CD4-positive, CD25-positive, alpha-beta regulatory T cell (primary cell): Measurements from ENCODE around the gene HACD2. TPM values are rescaled to one million over a fixed set of nuclear protein-coding genes. Genes with fewer than 3 reads are reported as not detected.

Experiments used
- ATAC-seq, 2 donors: fragments of 150-1000 bp; cut with Tn5 transposase; one replicate each; pipeline ENCODE4 v1.10.0; 2021; ENCODE audit warnings: low read depth in 2 of 2, moderate number of reproducible peaks in 2 of 2, moderate library complexity in 1 of 2
- DNase-seq, 3 donors: peaks; one replicate each; pipeline versions ENCODE4 v3.0.0 to v3.0.0-alpha.2; 2012 to 2022; ENCODE audit warnings: mixed read lengths in 1 of 3
- H3K27ac ChIP-seq: one replicate; pipeline ENCODE4 v1.7.0; 2013; ENCODE audit warnings: mild to moderate bottlenecking, low read length; ENCODE audit not compliant: insufficient read depth, poor library complexity, severe bottlenecking
- H3K27me3 ChIP-seq: one replicate; pipeline ENCODE4 v1.7.0; 2013; ENCODE audit warnings: low read length; ENCODE audit not compliant: control insufficient read depth, insufficient read depth
- H3K36me3 ChIP-seq: one replicate; pipeline ENCODE4 v1.7.0; 2013; ENCODE audit warnings: mild to moderate bottlenecking, low read length, moderate library complexity; ENCODE audit not compliant: control insufficient read depth, insufficient read depth
- H3K4me1 ChIP-seq: 2 replicates; pipeline ENCODE4 v1.7.0; 2013; ENCODE audit warnings: mild to moderate bottlenecking, low read length; ENCODE audit not compliant: insufficient read depth, control insufficient read depth, poor library complexity, severe bottlenecking
- H3K4me3 ChIP-seq: one replicate; pipeline ENCODE4 v1.7.0; 2013; ENCODE audit warnings: low read depth, mild to moderate bottlenecking, low read length, moderate library complexity
- H3K9me3 ChIP-seq, 2 experiments: 1 replicate in 1 of 2; 2 replicates in 1 of 2; pipeline ENCODE4 v1.7.0; 2013; ENCODE audit warnings: low read length in 2 of 2, mild to moderate bottlenecking in 1 of 2, moderate library complexity in 1 of 2; ENCODE audit not compliant: control insufficient read depth in 2 of 2
- H3K27ac Mint-ChIP-seq, 3 donors: one replicate each; pipeline ENCODE4 v1.8.0; 2020 to 2022; ENCODE audit warnings: mild to moderate bottlenecking in 3 of 3, mixed read lengths in 3 of 3, moderate library complexity in 2 of 3
- H3K27me3 Mint-ChIP-seq: one replicate; pipeline ENCODE4 v1.8.0; 2022; ENCODE audit warnings: mild to moderate bottlenecking, mixed read lengths
- H3K36me3 Mint-ChIP-seq: one replicate; pipeline ENCODE4 v1.8.0; 2020; ENCODE audit warnings: mixed read lengths
- H3K4me1 Mint-ChIP-seq, 4 donors: one replicate each; pipeline ENCODE4 v1.8.0; 2020 to 2022; ENCODE audit warnings: mixed read lengths in 4 of 4, mild to moderate bottlenecking in 1 of 4
- H3K4me3 Mint-ChIP-seq, 4 donors: one replicate each; pipeline ENCODE4 v1.8.0; 2020 to 2022; ENCODE audit warnings: mild to moderate bottlenecking in 4 of 4, mixed read lengths in 4 of 4, moderate library complexity in 3 of 4
- H3K9me3 Mint-ChIP-seq, 7 donors: one replicate each; pipeline ENCODE4 v1.8.0; 2020 to 2022; ENCODE audit warnings: mixed read lengths in 7 of 7, mild to moderate bottlenecking in 3 of 7, moderate library complexity in 2 of 7
- polyA plus RNA-seq, 4 donors: library from polyadenylated mRNA; unstranded; fragments of 300-500 nt; fragmentation: Illumina TruSeq; gene quantifications; one replicate each; pipeline ENCODE4 v1.2.3, GENCODE V29; 2021
- total RNA-seq: library from RNA; stranded (reverse); gene quantifications from one replicate; pipeline ENCODE4 v1.2.3, GENCODE V29; 2022

The HACD2 gene
- total and polyA plus RNA-seq, 5 donors from 2014 or later = 19.8 to 28.7 (median 26.7) TPM

DNA sequence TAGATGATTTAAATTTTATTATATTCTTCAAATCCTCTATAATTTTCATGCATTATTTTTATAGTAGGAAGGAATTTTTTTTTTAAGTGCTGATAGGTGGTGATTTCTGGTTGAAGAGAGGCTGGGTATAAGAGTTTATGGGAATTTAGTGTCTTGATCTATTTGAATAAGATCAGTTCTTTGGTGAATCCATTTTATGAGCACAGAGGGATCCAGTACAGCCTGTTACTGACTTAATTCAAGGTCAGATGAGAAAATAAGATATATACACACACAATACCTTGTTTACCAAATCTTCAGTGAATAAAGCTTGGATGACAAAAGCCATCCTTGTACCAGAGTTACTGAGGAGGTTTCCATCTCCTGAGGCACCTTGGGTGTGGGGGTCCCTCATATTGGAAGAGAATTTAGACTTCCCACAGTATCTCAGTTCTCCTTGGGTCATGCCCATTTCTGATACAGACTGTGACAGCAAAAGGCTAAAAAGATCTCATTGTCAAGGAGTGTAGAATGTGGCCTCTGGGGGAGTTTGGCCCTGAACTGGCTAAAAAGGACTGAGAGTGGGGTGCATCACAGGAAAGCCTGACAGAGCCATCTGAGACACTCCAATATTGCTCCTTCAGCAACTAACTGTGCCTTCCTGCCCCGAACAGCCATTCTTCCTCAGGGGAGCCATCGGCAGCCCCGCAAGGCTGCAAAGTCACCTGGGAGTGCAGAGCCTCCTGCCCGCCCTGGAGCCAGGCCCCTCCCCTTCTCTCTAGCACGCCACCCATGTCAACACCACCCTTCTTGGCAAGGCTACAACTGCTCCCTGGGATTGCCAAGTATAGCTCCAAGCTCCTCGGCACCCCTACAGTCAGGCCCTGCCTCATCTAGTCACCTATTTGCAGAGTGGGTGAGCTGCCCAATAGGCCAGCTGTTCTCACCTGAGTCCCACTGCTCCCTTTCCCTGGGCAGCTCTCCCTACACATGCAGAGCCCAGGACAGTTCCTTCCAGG, 43.1 kb upstream of the HACD2 start:
- no peak overlapping the region for H3K4me3 ChIP-seq
- Mint-ChIP-seq H3K27me3 (no peaks in the 10 kb centered on the region), H3K4me1 (no peaks in the 10 kb centered on the region), H3K36me3 (peaks cover 18% of the 10 kb centered on the region), H3K9me3 (no peaks in the 10 kb centered on the region), H3K4me3 (no peak overlapping the region), H3K27ac (no peak overlapping the region)
- H3K36me3 ChIP-seq = no peaks in the 10 kb centered on the region
- no peak overlapping the region for H3K27ac ChIP-seq
- H3K9me3 ChIP-seq = no peaks in the 10 kb centered on the region
- DNase-seq (no peak), ATAC-seq (no peak)
- no peaks in the 10 kb centered on the region for H3K4me1 ChIP-seq
- no peaks in the 10 kb centered on the region for H3K27me3 ChIP-seq

- Histone ChIP-seq H3K4me3 (no peak overlapping the region), H3K27ac (no peak overlapping the region), H3K4me1 (no peaks in the 10 kb centered on the region), H3K27me3 (no peaks in the 10 kb centered on the region), H3K36me3 (no peaks in the 10 kb centered on the region), H3K9me3 (no peaks in the 10 kb centered on the region)
- DNase-seq = no peak
- no peaks in the 10 kb centered on the region for H3K9me3 Mint-ChIP-seq
- H3K36me3 Mint-ChIP-seq = peaks cover 13% of the 10 kb centered on the region
- H3K27me3 Mint-ChIP-seq = no peaks in the 10 kb centered on the region
- H3K27ac Mint-ChIP-seq = no peak overlapping the region
- no peak for ATAC-seq
- no peaks in the 10 kb centered on the region for H3K4me1 Mint-ChIP-seq
- no peak overlapping the region for H3K4me3 Mint-ChIP-seq
Observed at GRCh38 chr3:123626881-123627280, 42.0 kb upstream of the HACD2 start.

DNA sequence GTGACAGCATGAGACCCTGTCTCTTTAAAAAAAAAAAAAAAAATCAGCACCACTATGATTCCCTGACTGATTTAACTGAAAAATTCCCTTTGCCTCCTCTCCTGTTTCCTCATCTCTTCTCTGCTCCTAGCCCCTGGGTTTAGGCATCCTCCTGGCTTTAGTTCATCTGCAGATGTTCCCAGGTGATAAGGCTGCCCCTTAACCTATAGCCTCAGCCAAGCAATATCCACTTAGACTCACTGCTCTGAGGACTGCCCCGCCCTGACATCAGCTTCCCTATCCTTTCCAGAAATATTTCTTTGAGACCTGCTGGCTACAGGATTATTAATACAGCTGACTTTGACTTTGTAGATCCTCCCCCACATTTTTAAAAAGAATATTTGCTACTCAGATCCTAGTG, 39.4 kb upstream of the HACD2 start:
- Mint-ChIP-seq H3K9me3 (no peaks in the 10 kb centered on the region), H3K4me3 (no peak overlapping the region), H3K27ac (peak overlapping the region in 1 of 3 donors; percentile 65), H3K4me1 (no peaks in the 10 kb centered on the region), H3K27me3 (no peaks in the 10 kb centered on the region), H3K36me3 (no peaks in the 10 kb centered on the region)
- H3K4me1 ChIP-seq = no peaks in the 10 kb centered on the region
- no peak for ATAC-seq
- no peaks in the 10 kb centered on the region for H3K9me3 ChIP-seq
- DNase-seq = no peak
- H3K36me3 ChIP-seq = no peaks in the 10 kb centered on the region
- no peaks in the 10 kb centered on the region for H3K27me3 ChIP-seq
- H3K27ac ChIP-seq = no peak overlapping the region
- no peak overlapping the region for H3K4me3 ChIP-seq

- no peak for ATAC-seq
- no peak overlapping the region for H3K4me3 Mint-ChIP-seq
- Histone ChIP-seq H3K27me3 (no peaks in the 10 kb centered on the region), H3K27ac (no peak overlapping the region), H3K36me3 (no peaks in the 10 kb centered on the region), H3K4me3 (no peak overlapping the region), H3K9me3 (no peaks in the 10 kb centered on the region), H3K4me1 (no peaks in the 10 kb centered on the region)
- DNase-seq = no peak
- no peaks in the 10 kb centered on the region for H3K36me3 Mint-ChIP-seq
- H3K9me3 Mint-ChIP-seq = no peaks in the 10 kb centered on the region
- H3K27me3 Mint-ChIP-seq = no peaks in the 10 kb centered on the region
- no peaks in the 10 kb centered on the region for H3K4me1 Mint-ChIP-seq
- H3K27ac Mint-ChIP-seq = no peak overlapping the region
Observed at GRCh38 chr3:123623346-123623880, 38.6 kb upstream of the HACD2 start.

- no peak overlapping the region for H3K27ac ChIP-seq
- no peaks in the 10 kb centered on the region for H3K9me3 Mint-ChIP-seq
- ATAC-seq (no peak), DNase-seq (no peak)
- H3K4me1 ChIP-seq = no peaks in the 10 kb centered on the region
- no peak overlapping the region for H3K27ac Mint-ChIP-seq
- no peaks in the 10 kb centered on the region for H3K36me3 ChIP-seq
- H3K36me3 Mint-ChIP-seq = peaks cover 4% of the 10 kb centered on the region
- H3K27me3 ChIP-seq = no peaks in the 10 kb centered on the region
- H3K4me1 Mint-ChIP-seq = peaks cover 0 to 3% (median 0%) of the 10 kb centered on the region in 4 donors
- no peak overlapping the region for H3K4me3 Mint-ChIP-seq
- no peaks in the 10 kb centered on the region for H3K27me3 Mint-ChIP-seq
- no peak overlapping the region for H3K4me3 ChIP-seq
- H3K9me3 ChIP-seq = no peaks in the 10 kb centered on the region
Observed at GRCh38 chr3:123622766-123623165, 37.9 kb upstream of the HACD2 start.

- no peak overlapping the region for H3K27ac Mint-ChIP-seq
- no peaks in the 10 kb centered on the region for H3K36me3 ChIP-seq
- ATAC-seq (no peak), DNase-seq (no peak)
- H3K9me3 ChIP-seq = no peaks in the 10 kb centered on the region
- H3K4me1 Mint-ChIP-seq = peaks cover 0 to 3% (median 0%) of the 10 kb centered on the region in 4 donors
- no peaks in the 10 kb centered on the region for H3K27me3 ChIP-seq
- no peaks in the 10 kb centered on the region for H3K27me3 Mint-ChIP-seq
- H3K4me1 ChIP-seq = no peaks in the 10 kb centered on the region
- no peak overlapping the region for H3K4me3 Mint-ChIP-seq
- H3K27ac ChIP-seq = no peak overlapping the region
- peaks cover 5% of the 10 kb centered on the region for H3K36me3 Mint-ChIP-seq
- H3K9me3 Mint-ChIP-seq = no peaks in the 10 kb centered on the region
- H3K4me3 ChIP-seq = no peak overlapping the region
Observed at GRCh38 chr3:123621850-123622189, 37.0 kb upstream of the HACD2 start.

DNA sequence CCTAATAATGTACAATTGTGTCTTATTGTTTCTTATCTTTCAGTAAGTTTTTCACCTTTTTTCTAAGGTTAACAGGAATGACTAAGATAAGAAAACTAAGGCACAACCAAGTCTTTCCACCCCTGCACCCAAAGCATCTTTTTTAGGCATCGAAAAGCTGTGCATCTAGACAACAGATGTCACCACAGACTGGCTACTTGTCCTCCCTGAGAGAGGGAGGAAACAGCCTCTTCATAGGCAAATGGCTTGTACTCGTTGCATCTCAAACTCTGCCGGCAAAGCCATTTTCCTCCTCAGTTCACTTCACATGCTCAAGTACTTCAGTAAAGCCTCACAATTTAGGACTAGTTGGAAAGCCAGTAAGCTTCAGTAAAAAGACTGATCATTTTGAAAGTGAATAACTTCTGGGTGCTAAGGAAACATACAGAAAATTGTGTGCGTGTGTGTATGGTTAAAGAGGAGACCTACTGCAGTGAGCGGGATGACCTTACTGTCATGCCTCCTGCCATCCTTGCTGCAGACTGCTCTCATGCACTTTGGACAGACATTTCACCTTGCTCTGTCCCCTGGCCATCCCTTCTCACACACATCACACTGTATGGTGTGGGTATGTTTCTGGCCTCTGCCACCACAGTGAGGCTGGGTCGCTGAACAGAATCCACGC, 36.5 kb upstream of the HACD2 start:
- no peak overlapping the region for H3K27ac Mint-ChIP-seq
- DNase-seq (no peak), ATAC-seq (no peak)
- no peaks in the 10 kb centered on the region for H3K27me3 Mint-ChIP-seq
- no peaks in the 10 kb centered on the region for H3K9me3 Mint-ChIP-seq
- no peaks in the 10 kb centered on the region for H3K4me1 ChIP-seq
- H3K27me3 ChIP-seq = no peaks in the 10 kb centered on the region
- peaks cover 0 to 3% (median 0%) of the 10 kb centered on the region in 4 donors for H3K4me1 Mint-ChIP-seq
- H3K4me3 Mint-ChIP-seq = no peak overlapping the region
- H3K36me3 Mint-ChIP-seq = peaks cover 5% of the 10 kb centered on the region
- no peak overlapping the region for H3K27ac ChIP-seq
- no peaks in the 10 kb centered on the region for H3K36me3 ChIP-seq
- no peaks in the 10 kb centered on the region for H3K9me3 ChIP-seq
- H3K4me3 ChIP-seq = no peak overlapping the region
